NCI-H1436 treated with DMSO at 0.1 percent for 48 hours (cell line): Measurements from ENCODE around the gene MAFG.

Source experiments
- DNase-seq: peaks from one replicate; lab custom pipeline; 2025; lab: John Stamatoyannopoulos, UW

Gene MAFG

GRCh38 chr17:81927653-81928543 lies at the start of gene MAFG:
TSS of gene MAFG (minus strand) at chr17:81927735. CDS start at chr17:81923185, 4,550 bp downstream.
- peak; percentile 81 for DNase-seq

GRCh38 chr17:81976332-81977210 lies 49.0 kb upstream of the MAFG start:
- no peak for DNase-seq

GRCh38 chr17:81973432-81973831 lies 45.9 kb upstream of the MAFG start:
- no peak for DNase-seq

GRCh38 chr17:81968850-81969812 lies 41.6 kb upstream of the MAFG start:
- no peak for DNase-seq

GRCh38 chr17:81968396-81968745 lies 40.8 kb upstream of the MAFG start:
- DNase-seq = no peak

- no peak for DNase-seq
Observed at GRCh38 chr17:81967533-81968395, 40.2 kb upstream of the MAFG start.

GRCh38 chr17:81967244-81967532 lies 39.7 kb upstream of the MAFG start:
- no peak for DNase-seq

GRCh38 chr17:81966343-81967243 lies 39.1 kb upstream of the MAFG start:
- no peak for DNase-seq

GRCh38 chr17:81964081-81964849 lies 36.7 kb upstream of the MAFG start:
- no peak for DNase-seq

- no peak for DNase-seq
Observed at GRCh38 chr17:81962499-81963441, 35.2 kb upstream of the MAFG start.

GRCh38 chr17:81961521-81962498 lies 34.3 kb upstream of the MAFG start:
- DNase-seq = no peak

GRCh38 chr17:81961087-81961511 lies 33.6 kb upstream of the MAFG start, which contains the start of gene NOTUM:
TSS of gene NOTUM (minus strand) at chr17:81961187. CDS start at chr17:81960909, 278 bp downstream.
- DNase-seq = no peak

GRCh38 chr17:81960130-81960958 lies 32.8 kb upstream of the MAFG start:
- no peak for DNase-seq

- DNase-seq = no peak
Observed at GRCh38 chr17:81959362-81960129, 32.0 kb upstream of the MAFG start.
